CD4-positive, alpha-beta T cell treated with Interleukin-10 for 1 hour (primary cell): ENCODE data around the gene PNO1.
"Not testable (repeated sequence)": the region's sequence is repeated elsewhere in the genome, so short reads cannot be mapped to it uniquely, and the experiment has no call there.

Experiments
- DNase-seq: peaks from one replicate; pipeline ENCODE4 v3.0.0-alpha.2; 2020

Gene PNO1

DNA sequence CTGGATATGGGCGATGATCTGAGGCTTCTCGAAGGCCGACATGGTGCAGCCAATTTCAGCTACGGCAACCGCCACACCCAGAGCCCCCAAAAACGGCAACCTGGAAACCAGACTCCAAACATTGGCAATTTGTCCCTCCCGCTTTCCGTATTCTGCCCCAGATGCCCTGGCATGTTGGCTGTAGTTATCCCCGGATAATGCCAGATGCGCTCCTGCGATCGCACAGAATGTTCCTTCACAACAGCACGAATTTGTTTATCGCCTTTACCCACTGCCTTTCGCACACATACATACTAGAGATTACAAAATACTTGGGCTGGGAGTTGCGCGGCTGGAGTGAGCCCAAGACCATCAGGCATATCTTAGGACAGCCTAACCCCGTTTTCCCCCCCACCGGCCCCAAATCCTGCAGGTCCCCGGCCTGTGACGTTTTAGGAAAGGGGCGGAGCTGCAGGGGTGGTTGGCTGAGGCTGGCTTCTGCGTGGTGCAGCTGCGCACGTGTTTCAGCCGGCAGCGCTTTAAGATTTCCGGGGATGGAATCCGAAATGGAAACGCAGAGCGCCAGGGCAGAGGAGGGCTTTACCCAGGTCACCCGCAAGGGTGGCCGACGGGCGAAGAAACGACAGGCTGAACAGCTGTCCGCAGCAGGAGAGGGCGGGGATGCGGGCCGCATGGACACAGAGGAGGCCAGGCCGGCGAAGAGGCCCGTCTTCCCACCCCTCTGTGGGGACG, at the start of gene PNO1:
Gene PNO1 (plus strand): TSS at position 487 of the 732 bp plus-strand sequence. CDS start 47 bp downstream, at position 534.
- peak; percentile 98 for DNase-seq

DNA sequence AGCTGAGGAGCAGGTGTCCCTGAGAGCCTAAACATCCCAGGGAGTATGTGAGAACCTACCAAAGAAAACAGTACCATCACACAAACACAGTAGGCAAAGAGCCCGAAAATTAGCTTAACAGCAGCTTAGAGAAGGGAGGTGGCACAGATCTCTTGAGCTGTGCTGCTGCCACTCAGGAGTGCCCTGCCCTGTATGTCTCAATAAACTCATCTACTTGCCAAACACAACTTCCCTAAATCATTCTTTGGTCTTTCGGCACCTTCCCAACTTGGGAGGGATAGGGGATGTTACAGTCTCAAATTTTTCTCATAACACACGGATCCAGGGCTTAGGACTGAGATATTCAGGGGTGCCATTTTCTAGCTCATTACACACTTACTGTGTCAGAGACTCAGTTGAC, 49.6 kb upstream of the PNO1 start:
- DNase-seq = no peak

DNA sequence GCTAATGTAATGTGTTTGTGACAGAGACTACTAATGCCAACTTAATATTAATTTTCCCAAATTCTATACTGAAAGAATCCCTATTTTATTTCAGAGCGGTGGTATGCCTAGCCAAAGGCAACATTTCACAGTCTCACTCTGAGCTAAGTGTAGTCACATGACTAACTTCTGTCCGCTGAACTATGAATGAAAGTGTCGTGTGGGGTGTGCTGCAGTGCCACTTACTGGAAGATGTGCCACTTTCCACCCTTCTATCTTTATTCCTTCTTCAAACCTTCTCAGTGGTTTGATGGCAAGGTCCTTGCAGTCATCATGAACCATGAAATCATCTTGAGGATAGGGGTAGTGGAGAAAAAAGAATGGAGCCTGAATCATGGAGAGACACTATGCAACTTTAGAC, 47.6 kb upstream of the PNO1 start:
- no peak for DNase-seq

DNA sequence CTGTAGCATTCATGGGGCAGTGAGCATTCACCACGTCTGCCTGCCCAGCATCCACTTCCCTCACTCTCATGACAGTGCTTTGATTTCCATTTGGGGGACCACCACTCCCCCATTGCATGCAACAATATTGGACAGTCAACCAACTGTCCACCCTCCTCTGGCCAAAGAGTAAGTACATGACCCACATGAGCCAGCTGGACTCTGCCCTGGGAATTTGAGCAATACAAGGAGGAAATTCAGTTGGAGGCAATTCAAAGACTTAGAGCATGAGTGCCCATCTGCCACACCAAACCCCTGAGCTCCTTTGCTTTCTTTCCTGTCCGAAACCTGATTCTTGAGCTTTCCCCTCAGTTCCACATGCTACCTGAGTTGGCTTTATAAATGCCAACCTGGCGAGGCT, 41.7 kb upstream of the PNO1 start:
- DNase-seq = no peak

DNA sequence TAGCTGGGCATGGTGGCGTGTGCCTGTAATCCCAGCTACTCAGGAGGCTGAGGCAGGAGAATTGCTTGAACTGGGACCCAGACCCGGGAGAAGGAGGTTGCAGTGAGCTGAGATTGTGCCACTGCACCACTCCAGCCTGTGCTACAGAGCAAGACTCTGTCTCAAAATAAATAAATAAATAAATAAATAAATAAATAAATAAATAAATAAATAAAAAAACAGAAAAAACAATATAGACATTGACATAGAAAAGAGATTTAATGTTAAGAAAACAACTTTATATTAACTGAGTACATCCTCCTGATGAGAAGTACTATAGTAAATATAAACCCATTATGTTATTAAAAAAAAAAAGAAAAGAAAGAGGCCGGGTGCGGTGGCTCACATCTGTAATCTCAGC, 39.8 kb upstream of the PNO1 start:
- not testable (repeated sequence) for DNase-seq

DNA sequence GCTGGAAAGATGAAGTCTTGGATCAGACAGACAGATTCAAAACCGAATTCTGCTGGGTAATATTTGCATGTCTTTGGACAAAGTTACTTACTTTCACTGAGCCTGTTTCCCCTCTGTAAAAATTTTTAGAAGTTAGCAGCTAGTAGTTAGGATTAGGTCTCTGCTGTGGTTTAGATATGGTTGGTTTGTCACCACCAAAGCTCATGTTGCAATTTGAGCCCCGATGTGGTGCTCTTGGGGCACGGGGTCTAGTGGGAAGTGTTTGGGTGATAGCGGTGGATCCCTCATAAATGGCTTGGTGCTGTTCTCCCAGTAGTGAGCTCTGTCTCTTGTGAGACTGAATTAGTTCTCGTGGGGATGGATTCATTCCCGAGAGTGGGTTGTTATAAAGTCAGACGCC, 38.9 kb upstream of the PNO1 start:
- DNase-seq = no peak

DNA sequence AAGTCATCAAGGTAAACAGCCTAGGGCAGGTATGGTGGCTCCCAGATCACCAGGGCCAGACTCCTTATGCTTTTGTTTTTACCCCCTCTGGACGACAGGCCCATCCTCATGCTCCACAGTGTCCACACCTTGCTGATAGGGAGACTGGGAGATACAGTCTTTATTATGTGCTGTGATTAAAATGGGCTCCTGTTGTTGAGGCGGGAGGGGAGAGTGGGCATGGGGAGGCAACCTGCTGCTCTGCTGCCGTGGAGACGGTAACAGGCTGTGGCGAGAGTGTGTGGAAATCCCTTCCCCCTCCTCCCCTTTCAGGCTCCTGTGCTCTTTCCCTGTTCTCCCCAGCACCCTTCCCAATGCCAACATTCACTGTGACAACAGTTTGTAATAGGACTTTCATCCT, 38.2 kb upstream of the PNO1 start:
- no peak for DNase-seq

DNA sequence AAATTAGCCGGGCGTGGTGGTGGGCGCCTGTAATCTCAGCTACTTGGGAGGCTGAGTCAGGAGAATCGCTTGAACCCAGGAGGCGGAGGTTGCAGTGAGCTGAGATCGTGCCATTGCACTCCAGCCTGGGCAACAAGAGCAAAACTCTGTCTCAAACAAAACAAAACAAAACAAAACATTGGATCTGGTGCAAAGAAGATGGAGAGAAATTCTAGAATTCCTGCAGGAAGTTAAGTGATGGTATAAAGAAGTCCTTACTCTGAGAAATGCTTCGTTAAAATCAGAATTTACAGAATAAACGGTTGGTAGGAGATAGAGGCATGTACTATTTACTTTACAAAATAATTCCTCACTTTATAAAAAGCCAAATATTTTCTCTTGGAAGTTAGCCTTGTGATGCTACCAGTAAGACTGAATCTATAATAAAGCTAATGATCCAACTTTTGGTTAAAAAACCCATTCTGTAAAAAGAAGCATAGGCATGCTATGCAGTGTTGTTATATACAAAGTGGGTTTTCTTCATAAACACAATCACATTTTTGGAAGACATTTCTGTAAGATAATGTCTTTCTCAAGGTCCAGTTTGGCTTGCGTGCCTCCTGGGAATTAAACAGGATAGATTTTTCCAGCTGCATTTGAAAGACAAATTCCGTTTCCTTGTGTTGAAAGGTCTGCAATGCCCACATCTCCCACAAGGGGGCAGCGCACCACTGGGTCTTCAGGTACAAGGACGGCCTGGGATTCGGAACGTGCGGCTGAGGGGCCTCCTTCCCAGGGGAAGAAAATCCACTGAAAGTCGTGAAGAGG, 35.6 kb upstream of the PNO1 start:
- DNase-seq = peak; percentile 75

DNA sequence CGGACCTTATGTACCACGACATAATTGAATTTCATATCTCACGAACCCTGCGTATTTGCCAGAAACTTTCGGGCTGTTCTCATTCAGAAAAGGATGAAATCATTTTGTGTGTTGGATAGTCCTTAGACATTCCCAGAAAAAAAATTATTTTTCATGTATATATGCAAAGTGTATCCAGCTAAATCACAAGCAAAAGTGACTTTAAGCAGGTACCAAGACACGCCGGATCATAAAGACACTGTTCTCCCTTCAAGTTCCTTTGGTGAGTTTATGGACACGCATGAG, 35.1 kb upstream of the PNO1 start:
- no peak for DNase-seq

DNA sequence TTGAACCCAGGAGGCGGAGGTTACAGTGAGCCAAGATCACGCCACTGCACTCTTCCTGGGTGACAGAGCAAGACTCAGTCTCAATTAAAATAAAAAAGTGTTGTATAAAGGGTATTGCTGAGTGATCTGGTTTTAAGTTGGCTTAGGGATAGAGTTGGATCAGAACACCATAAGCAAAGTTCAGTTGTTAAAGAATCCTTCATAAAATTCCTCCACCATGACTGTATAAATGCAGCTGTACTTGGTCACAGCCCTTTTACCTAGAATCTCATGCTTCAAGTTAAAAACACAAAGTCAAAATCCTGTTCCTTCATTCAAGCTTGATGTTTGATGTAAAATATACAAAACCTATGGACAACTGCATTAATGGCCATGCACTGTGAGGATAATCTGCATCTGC, 33.4 kb upstream of the PNO1 start:
- no peak for DNase-seq

DNA sequence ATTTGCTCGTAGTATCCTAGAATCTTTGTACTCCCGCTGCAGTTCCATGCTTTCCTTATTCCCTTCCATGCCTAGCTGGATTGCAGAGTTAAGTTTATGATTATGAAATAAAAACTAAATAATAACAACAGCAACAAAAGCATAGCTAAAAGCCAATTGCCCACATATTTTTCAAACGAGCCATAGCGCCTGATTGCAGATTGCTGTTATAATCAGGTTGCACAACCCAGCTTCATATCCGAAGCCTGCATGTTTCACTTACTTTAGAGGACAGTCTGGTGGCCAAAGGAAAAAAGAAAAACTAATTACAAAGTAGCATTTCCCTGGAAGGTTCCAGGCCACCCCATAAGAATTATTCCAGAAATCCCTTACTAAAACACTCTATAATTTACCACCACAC, 31.9 kb upstream of the PNO1 start:
- no peak for DNase-seq

DNA sequence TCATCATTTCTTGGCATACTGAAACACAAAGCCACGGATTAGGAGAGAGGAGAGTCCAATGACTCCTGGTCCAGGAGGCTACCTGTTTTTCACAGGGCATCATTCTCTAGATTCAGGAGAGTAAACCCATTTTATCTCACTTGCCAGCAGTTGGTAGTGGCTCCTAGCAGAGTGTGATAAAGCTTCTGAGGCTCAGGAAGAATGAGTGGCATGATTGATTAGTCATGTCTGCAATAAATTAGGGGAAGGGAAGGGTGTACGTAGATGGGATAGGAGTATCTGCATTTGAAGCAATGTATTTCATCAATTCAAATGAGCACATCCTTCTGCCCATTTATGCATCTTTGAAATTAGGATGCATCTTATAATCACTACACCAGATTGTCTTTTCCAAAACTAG, 31.1 kb upstream of the PNO1 start:
- no peak for DNase-seq

DNA sequence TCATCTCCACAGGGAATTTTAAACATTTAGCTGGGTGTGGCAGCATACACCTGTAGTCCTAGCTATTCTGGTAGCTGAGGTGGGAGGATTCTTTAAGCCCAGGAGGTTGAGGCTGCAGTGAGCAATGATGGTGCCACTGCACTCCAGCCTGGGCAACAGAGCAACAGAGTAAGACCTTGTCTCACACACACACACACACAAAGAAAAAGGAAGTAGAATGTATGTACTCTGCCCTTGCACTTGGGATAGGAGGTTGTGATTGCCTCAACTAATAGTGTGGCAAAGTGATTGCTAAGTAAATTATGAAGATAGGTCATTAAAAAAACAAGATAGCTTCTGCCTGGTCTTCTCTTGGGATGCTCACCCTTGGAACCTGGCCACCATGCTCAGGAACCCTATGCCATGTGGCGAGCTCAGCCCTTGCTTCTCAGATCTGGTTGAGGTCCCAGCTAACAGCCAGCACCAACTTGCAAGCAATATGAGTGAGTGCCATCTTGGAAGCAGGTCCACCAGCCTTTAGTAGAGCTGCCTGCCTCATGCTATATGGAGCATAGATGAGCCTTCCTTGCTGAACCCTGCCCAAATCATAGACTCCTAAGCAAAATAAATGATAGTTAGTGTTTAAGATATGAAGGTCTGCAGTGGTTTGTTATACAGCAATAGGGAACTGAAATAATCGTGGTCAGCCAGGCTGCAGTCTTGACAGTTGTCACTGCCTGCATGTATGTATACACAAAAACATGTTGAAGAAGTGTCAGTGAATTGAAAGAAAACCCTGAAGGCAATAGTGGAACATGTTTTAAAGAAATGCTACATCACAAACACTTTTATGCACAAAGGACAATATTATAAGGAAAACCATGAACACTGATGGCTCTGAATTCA, 30.1 kb upstream of the PNO1 start:
- no peak for DNase-seq

DNA sequence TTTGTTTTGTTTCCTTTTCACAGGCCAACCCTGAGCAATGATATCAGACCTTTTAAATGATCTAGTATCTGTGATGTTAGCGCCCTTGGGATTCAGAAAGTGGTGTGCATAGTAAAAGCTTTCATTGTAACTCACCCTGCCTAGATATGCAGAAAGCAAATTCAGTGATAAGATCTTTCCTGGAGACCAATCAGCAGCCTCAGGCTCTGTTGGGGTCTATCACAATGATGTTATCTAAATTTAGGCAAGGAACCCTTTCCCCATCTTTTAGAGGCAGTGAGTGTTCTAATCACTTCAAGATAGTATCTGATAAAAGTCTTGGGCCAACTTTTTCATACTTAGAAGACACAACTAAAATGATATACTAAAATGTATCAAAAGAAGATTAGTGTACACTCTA, 23.6 kb upstream of the PNO1 start:
- DNase-seq = no peak

DNA sequence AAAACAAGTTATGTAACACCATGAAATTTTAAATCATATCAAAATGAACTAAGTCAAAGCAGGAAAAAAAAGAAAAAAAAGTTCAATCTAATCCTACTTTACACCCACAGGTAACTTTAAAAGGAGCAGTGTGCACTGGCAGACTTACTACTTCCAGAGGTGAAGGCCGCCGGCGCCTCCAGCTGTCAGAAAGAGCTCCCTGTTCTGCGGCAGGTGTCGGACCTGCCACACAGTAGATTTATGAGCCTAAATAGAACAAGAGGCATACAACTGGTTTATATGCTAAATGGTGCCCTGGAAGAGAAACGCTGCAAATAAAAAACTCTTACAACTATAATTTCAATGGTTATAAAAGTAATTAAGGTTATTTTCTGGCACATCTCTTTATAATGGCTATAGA, 23.1 kb upstream of the PNO1 start:
- no peak for DNase-seq

DNA sequence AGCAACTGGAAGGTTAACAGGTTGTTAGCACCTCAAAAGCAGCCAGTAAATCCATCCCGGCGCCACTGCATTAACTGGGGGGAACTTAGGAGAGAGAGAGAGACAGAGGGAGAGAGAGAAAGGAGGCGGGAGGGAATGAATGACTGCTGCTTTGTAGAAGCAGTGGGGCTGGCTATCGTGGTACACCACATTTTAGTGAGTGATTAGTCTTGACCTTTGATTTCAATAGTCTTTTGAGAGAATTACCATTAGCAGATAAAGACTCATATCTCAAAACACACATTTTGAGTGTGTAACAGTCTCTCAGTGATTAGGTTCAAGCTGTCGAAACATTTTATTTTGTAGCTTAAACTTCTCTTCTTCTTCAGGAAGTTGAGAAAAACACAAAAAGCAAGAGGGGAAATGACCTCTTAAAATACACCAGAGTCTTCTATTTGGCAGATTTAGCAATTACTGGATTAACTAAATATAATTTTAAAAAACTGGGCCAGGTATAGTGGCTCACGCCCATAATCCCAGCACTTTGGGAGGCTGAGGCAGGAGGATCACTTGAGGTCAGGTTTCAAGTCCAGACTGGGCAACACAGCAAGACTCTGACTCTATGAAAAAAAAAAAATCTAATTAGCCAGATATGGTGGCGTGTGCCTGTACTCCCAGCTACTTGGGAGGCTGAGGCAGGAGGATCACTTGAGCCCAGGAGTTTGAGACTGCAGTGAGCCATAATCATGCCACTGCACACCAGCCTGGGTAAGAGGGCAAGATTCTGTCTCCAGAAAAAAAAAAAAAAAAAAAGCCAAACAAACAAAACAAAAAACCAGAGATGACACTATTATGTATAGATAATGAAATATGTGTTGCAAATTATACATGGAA, 22.0 kb upstream of the PNO1 start:
- no peak for DNase-seq

DNA sequence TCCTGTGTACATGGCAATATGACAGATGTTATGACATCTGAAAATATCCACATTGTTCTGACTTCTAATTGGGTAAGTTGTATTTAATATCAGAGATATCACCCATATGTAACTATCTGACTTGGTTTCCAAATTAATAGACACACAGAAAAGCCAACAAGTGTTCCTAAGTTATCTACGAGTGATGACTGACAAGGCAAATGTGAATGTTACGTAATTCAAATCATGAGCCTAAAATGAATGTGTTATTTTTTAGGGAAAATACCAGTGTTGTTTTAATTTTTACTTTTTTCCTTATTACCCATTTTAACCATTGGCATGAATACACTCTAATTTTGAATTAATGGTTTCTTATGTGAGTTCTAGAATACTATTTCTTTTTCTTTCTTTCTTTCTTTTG, 15.8 kb upstream of the PNO1 start:
- no peak for DNase-seq

DNA sequence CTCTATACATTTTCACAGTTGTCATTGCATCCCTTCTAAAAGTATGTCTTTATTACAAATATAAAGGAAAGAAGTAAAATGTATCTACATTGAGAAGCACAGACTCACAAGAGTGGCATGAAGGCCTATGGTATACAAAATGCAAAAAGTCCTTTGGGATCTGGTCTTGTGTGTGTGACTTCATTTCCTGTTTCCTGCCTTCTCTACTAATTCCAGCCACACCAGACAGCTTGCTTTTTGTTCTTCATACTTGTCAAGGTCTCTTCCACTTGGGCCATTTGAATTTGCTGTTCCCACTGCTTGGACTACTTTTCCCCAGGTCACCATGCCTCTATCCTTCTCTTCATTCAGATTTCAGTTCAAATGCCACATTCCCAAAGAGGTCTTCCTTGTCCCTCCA, 6.7 kb upstream of the PNO1 start:
- DNase-seq = no peak

DNA sequence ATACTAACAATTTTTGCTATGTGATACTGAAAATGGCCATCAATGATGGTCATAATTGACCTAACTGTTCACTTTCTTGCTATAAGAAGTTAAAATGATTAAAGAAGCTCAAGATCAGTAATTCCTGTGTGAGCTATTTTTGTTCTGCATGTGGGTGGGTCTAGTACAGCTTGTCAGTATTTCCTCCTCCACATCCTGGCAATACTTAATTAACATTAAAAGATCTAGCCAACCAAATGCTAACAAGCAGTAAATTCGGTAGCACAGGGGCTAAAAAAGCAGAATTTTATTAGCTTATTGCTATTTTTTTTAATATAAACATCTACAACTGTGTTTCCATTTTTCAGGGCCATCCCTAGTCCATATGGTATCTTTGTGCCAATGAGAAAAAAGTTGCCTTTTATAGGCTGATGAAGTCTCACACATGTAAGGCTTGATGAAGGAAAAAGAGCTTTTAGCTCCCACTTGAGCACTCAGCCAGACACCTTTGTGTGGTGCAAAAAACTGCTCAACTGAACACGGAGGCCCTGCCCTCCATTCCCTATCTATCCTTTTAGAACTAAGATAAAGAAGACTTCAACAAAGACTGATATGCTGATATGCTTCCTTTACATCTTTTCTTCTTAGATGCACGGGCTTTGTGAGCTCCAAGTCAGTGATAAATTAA, 4.9 kb upstream of the PNO1 start:
- DNase-seq = no peak

DNA sequence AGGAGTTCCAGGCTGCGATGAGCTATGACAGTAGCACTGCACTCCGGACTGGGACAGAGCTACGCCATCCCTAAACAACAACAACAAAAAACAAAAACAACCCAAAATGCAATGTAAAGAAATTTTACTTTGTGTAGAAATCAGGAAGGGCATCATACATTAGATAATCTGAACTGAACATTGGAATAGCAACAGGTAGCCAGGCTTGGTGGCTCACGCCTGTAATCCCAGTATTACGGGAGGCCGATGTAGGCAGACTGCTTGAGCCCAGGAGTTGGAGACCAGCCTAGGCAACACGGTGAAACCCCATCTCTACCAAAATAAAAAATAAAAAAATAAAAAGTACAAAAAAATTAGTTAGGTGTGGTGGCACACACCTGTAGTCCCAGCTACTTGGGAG, 2.1 kb upstream of the PNO1 start:
- DNase-seq = no peak

DNA sequence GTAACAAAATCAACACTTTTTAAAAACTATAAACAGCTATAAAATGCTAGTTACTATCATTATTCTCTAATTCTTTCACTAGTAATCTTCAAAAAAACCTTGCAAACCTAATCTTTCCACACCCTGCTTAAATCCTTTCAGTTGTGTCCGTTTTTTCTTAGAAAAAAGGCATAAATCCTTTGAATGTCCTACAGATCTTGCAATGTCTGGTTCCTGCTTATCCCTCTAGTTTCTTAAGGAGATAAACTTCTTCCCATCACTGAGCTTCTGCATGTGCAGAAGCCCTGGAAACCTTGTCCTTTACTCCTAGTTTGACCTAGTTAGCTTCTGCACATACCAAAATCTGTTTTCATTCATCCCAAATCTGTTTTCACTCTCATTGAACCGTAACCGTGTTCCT, 1.3 kb upstream of the PNO1 start:
- DNase-seq = no peak

DNA sequence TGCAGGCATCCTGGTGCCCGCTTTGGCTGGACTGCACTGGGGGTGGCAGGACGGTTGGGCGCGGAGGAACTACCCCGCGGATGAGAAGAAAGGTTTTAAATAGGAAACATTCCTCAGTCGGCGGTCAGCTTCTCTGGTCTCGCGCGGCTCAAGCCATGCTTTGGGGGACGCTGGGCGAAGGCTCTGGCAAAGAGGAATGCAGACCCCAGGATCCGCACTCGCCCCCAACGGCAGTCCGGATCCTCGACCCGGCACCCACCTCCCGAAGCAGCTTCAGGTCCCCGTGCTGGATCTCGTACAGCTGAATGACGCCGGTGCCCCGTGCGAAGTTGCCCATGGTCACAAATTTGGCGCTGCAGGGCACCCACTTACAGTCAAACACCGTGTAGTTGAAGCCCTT, 686 bp upstream of the PNO1 start:
- no peak for DNase-seq

DNA sequence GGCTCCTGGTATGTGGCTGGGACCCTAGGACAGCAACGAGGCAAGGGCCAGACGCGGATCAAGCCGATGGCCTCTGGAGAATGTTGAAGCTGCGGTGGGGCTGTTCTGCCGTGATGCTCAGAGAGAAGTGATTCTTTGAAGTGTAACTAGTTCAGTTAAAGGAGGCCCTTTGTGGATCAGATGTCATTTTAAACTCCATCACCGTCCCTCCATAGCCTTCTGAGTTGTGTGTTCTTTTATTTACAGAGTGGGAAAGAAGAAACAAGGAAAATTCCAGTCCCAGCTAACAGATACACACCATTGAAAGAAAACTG, 403 bp downstream of the PNO1 start:
- no peak for DNase-seq
